ENCODE results near the gene KMT2A.

GRCh38 chr11:118462178-118462577, 25.9 kb downstream of the KMT2A start:
- TF ChIP-seq POLR2A (IDR thresholded peaks at IDR 0.05) = no peak
- TF ChIP-seq, protein P1, sequence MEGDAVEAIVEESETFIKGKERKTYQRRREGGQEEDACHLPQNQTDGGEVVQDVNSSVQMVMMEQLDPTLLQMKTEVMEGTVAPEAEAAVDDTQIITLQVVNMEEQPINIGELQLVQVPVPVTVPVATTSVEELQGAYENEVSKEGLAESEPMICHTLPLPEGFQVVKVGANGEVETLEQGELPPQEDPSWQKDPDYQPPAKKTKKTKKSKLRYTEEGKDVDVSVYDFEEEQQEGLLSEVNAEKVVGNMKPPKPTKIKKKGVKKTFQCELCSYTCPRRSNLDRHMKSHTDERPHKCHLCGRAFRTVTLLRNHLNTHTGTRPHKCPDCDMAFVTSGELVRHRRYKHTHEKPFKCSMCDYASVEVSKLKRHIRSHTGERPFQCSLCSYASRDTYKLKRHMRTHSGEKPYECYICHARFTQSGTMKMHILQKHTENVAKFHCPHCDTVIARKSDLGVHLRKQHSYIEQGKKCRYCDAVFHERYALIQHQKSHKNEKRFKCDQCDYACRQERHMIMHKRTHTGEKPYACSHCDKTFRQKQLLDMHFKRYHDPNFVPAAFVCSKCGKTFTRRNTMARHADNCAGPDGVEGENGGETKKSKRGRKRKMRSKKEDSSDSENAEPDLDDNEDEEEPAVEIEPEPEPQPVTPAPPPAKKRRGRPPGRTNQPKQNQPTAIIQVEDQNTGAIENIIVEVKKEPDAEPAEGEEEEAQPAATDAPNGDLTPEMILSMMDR (IDR thresholded peaks at IDR 0.05) = no peak
